HG03064 (cell line): ENCODE results near the gene ZNF575.

ENCODE experiments used
- ATAC-seq: cut with Tn5 transposase; IDR thresholded peaks from one replicate; pipeline ENCODE4 v1.9.1; 2021; ENCODE audit warnings: low read depth; ENCODE audit not compliant: unreplicated experiment

ZNF575 gene

DNA sequence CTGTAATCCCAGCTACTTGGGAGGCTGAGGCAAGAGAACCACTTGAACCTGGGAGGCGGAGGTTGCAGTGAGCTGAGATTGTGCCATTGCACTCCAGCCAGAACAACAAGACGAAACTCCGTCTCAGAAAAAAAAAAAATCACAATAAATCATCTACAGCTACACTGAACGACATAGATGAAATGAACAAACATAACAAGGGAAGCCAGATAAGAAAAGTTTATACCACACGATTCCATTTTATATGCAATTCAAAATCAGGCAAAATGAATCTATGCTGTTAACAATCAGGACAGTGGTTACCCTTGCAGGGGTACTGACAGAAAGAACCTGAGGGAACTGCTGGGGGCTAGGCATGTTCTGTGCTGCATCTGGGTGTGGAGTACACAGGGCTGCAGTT, 36.7 kb downstream of the ZNF575 start:
- no peak for ATAC-seq

DNA sequence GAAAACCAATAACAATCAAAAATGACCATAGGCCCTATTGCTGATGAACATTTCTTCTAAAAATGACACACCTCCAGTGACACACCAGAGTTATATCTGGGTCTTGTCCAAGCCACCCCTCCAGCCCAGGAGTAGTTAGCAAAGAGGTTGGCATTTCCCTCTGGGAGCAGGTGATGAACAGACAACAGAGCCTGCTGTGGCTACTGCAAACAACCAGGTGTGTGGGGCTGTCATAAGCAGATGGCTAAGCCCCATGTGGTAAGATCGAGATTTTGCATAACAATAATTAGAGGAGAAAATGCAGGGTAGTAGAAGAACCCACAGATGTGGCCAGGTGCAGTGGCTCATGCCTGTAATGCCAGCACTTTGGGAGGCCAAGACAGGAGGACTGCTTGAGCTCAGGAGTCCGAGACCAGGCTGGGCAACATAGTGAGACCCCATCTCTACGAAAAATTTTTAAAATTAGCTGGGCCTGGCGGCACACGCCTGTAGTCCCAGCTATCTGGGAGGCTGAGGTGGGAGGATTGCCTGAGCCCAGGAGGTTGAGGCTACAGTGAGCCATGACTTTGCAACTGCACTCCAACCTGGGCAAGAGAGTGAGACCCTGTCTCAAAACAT, 37.3 kb downstream of the ZNF575 start:
- no peak for ATAC-seq

DNA sequence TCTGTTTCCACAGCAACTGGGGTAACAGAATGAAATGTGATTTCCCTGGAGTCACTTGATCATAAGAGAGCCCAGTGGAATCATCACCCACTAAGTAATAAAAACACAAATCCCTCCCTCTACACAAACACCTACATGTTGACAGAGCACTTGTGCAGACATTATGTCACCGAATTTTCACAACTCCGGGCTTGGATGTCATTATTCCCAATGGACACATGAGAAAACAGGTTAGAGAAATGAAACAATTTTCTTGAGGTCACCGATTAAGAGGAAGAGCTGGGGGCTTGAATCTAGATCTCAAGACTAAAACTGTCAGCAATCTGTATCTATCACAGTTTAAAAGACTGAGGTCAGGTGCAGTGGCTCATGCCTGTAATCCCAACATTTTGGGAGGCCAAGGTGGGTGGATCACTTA, 39.2 kb downstream of the ZNF575 start:
- ATAC-seq = no peak

DNA sequence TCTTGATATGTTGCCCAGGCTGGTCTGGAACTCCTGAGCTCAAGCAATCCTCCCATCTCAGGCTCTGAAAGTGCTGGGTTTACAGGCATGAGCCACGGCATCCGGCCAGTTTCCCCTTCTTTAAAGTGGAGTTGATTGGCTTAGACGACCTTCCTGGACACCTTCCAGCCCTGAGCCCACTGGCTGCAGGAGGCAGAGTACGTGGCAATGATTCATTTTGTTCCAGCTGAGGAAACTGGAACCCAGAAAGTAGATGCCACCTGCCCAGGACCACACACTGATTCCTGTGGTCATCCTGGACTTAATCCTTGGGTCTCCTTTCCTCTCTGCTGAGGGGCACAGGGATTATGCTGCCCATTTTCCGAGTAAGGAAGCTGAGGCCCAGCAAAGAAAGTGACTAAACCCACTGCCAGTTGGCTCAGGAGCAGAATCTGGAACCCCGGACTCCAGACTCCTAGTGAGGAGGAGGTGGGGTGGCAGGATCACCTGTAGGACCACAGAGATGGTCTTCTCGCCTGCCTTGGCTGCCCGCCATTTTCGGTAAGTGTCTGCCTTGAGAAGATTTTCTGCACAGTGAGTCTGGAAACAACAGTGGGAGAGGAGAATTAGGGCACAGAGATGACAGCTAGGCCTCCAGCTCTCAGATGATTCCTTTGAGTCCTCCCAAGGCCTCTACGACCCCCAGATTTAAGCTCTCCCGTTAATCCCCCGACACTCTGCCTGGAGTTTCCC, 41.6 kb downstream of the ZNF575 start:
- ATAC-seq = no peak

DNA sequence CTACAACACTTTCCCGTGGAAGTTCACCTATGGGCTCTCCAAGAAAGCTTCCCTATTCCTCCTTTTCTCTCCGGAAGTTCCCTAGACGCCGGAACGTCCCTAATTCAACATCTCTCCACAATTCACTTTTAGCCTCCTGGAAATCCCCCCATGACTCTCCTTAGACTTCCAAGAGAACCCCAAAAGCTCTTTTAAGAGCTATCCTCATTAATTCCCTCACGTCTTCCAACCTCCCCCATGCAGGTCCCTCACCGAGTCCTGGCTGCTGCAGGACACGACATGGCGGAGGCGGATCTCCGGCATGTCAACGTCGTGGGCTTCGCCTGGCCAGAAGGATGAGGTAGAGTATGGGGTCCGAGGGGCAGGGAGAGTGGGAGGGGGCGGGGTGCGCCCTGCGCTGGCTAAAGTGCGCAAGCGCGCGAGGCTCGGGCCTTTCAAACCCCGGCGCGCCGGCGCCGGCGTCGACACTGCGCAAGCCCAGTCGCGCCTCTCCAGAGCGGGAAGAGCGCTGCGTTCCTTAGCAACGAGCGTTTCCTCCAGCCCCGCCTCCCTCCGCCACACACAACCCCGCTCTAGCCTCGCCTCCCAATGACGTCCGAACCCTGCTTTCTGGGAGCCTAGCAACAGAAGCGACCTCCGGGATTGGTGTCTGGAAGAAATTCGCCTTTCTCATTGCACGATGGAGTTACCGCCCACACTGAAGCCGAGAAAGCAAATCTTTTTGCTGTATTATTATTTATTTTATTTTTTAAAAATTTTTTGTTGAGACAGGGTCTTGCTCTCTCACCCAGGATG, 42.4 kb downstream of the ZNF575 start, which contains the start of the genes PINLYP and XRCC1:
PINLYP (plus strand) TSS at position 646 of the 795 bp plus-strand sequence. CDS start 1,391 bp downstream, outside the sequence.
XRCC1 (minus strand) TSS at position 372 of the 795 bp plus-strand sequence; CDS start at position 303, 69 bp downstream.
- peak; percentile 88 for ATAC-seq

DNA sequence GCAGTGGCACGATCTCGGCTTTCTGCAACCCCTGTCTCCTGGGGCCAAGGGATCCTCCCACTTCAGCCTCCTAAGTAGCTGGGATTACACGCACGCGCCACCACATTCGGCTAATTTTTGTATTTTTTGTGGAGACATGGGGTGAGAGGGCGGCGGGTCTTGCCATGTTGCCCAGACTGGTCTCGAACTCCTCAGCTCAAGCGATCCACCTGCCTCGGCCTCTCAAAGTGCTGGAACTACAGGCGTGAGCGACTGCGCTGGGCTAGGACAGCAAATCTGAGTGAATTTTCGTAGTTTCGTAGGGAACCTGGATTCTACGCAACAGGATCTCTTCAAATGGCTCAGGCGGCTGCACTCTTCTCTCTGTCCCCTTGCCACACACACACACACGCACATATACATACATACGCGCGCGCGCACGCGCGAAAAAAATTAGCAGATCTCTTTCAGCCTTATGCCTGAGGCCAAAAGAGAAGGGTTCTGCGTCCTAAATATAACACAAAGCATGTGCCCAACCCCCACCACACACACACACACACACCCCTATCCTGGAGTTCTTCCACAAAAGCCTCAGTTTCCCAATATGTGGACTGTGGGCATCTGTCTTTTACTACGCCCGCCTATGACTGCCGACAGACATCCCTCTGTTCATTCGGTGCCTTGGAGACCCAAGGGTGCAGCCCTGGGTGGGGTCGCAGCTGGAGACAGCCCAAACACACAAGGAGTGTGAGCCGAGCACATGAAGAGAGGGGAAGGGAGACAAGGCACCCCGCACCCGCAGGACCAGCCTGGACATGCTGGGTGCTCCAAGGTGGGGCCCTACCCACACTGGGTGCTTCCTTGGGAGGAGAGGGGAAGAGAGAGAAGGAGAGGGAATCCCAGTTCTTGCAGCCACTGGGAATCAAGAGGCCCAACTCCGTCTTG, 43.2 kb downstream of the ZNF575 start:
- ATAC-seq = no peak

DNA sequence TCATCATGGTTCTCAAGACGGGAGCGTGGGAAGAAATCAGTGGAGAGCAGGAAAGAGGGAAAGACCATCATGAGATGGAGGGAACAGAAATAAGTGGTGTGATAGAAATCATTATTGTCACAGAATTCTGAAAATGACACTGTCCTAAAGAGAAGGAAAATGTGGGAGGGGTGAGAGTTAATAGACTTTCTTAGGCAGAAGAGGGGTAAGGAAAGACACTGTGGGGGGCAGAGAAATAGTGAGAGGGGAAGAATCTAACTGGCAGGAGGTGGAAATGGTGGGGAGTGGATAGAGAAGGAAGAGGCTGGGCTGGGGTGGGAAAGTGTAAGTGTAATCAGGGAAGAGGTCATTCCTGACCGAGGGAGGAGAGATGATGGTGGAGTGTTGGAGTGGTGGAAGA, 45.8 kb downstream of the ZNF575 start:
- ATAC-seq = no peak

DNA sequence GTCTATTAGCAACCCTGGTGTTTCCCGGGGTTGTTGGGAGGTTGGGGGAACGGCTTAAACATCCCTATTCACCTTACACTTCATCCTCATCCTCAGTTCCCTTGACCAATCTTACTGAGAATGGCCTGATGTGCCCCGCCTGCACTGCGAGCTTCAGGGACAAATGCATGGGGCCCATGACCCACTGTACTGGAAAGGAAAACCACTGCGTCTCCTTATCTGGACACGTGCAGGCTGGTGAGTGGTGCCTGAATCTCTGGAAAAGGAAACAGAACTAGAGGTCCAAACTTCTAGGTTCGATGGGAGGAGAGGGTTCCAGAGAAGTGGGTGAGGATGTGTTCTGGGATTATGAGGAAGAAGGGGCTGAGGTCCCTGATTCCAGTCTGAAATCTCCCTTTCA, 48.5 kb downstream of the ZNF575 start:
- ATAC-seq = no peak

DNA sequence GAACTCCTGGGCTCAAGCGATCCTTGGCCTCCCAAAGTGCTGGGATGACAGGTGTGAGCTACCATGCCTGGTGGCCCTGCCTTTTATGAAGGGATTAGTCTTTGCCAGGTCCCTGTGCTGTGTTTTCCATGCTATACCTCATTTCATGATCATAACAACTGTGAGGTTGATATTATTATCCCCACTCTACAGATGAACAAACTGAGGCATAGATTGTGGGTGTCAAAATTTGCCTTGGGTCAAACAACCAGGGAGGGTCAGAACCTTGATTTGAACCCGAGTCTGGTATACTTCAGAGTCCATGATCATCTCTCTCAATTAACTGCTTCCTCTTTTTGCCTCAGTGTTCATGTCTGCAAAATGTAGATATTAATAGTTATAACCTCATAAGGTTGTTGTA, 49.5 kb downstream of the ZNF575 start:
- ATAC-seq = no peak

DNA sequence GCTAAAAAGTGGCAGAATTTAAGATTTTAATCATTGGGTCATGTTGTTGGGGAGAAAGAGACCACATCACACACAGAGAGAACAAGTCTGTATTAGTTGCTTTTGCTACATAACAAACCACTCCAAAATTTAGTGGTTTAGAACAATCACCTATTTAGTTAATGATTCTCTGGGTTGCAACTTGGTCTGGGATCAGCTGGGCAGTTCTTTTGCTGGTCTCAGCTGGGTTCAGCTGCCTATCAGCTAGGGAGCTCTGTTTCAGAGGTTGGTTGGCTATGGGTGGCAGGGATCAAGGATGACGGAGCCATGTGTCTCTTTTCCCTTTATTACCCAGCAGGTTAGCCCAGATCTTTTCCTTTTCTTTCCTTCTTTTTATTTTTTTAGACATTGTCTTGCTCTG, 51.5 kb downstream of the ZNF575 start:
- no peak for ATAC-seq
